Mesothelial cell of epicardium (in vitro differentiated cells): ENCODE data around the gene LMNTD1. TPM values are rescaled to one million over a fixed set of nuclear protein-coding genes. Genes with fewer than 3 reads are reported as not detected.
A peak's percentile ranks its signal among the peaks of the same experiment; 100 is the strongest.

Experiments used
- DNase-seq, 2 experiments: peaks; one replicate each; pipeline ENCODE4 v3.0.0; 2021; ENCODE audit warnings: low spot score in 2 of 2; ENCODE audit not compliant: unreplicated experiment in 2 of 2
- H3K27ac Mint-ChIP-seq: 2 replicates; pipeline ENCODE4 v1.8.0; 2021; ENCODE audit warnings: mixed read lengths
- H3K27me3 Mint-ChIP-seq: 2 replicates; pipeline ENCODE4 v1.8.0; 2021; ENCODE audit warnings: low read depth, mixed read lengths
- H3K36me3 Mint-ChIP-seq: 2 replicates; pipeline ENCODE4 v1.8.0; 2021; ENCODE audit warnings: mixed read lengths
- H3K4me1 Mint-ChIP-seq: 2 replicates; pipeline ENCODE4 v1.8.0; 2021; ENCODE audit warnings: mixed read lengths
- H3K4me3 Mint-ChIP-seq: 2 replicates; pipeline ENCODE4 v1.8.0; 2021; ENCODE audit warnings: mild to moderate bottlenecking, moderate library complexity, mixed read lengths
- H3K9me3 Mint-ChIP-seq: 2 replicates; pipeline ENCODE4 v1.8.0; 2021; ENCODE audit warnings: mixed read lengths
- CTCF ChIP-seq: fragments of 200-600 bp; sonication (generic); IDR thresholded peaks from one replicate; pipeline ENCODE4 v1.5.0; 2021; ENCODE audit warnings: antibody characterized with exemption; ENCODE audit not compliant: unreplicated experiment
- total RNA-seq: library from RNA; stranded (reverse); gene quantifications from 3 replicates; pipeline ENCODE4 v1.2.1, GENCODE V29; 2021

The LMNTD1 gene
- total RNA-seq, 1 donor from 2014 or later: not detected

GRCh38 chr12:25529738-25530137 is 23.3 kb downstream of the LMNTD1 start:
- no peak for TF ChIP-seq CTCF
- Mint-ChIP-seq H3K36me3 (no peaks in the 10 kb centered on the region), H3K27ac (no peak overlapping the region), H3K9me3 (peaks cover 20% of the 10 kb centered on the region), H3K4me3 (no peak overlapping the region), H3K27me3 (no peaks in the 10 kb centered on the region), H3K4me1 (peaks cover 6% of the 10 kb centered on the region)
- no peak for DNase-seq

- Mint-ChIP-seq H3K4me3 (no peak overlapping the region), H3K4me1 (peaks cover 24% of the 10 kb centered on the region), H3K27ac (no peak overlapping the region), H3K27me3 (no peaks in the 10 kb centered on the region), H3K9me3 (peaks cover 4% of the 10 kb centered on the region), H3K36me3 (no peaks in the 10 kb centered on the region)
- DNase-seq: no peak
- TF ChIP-seq CTCF: no peak
Observed at GRCh38 chr12:25526778-25527177, 26.3 kb downstream of the LMNTD1 start.

- Mint-ChIP-seq H3K4me1 (peaks cover 26% of the 10 kb centered on the region), H3K9me3 (no peaks in the 10 kb centered on the region), H3K36me3 (no peaks in the 10 kb centered on the region), H3K27ac (peak overlapping the region; percentile 55), H3K4me3 (no peak overlapping the region), H3K27me3 (no peaks in the 10 kb centered on the region)
- no peak for DNase-seq
- no peak for TF ChIP-seq CTCF
Observed at GRCh38 chr12:25524366-25524765, 28.7 kb downstream of the LMNTD1 start.

- no peaks in the 10 kb centered on the region for H3K36me3 Mint-ChIP-seq
- H3K4me3 Mint-ChIP-seq: no peak overlapping the region
- DNase-seq: no peak
- H3K27ac Mint-ChIP-seq: no peak overlapping the region
- TF ChIP-seq CTCF: no peak
- no peaks in the 10 kb centered on the region for H3K27me3 Mint-ChIP-seq
- H3K4me1 Mint-ChIP-seq: peaks cover 29% of the 10 kb centered on the region
- no peaks in the 10 kb centered on the region for H3K9me3 Mint-ChIP-seq
Observed at GRCh38 chr12:25521625-25522256, 31.3 kb downstream of the LMNTD1 start.

- TF ChIP-seq CTCF: no peak
- Mint-ChIP-seq H3K27ac (no peak overlapping the region), H3K36me3 (no peaks in the 10 kb centered on the region), H3K4me3 (no peak overlapping the region), H3K27me3 (no peaks in the 10 kb centered on the region), H3K9me3 (no peaks in the 10 kb centered on the region), H3K4me1 (peaks cover 17% of the 10 kb centered on the region)
- DNase-seq: no peak
Observed at GRCh38 chr12:25518512-25518911, 34.6 kb downstream of the LMNTD1 start.

- Mint-ChIP-seq H3K27ac (no peak overlapping the region), H3K4me1 (peaks cover 45% of the 10 kb centered on the region), H3K36me3 (no peaks in the 10 kb centered on the region), H3K27me3 (no peaks in the 10 kb centered on the region), H3K4me3 (no peak overlapping the region), H3K9me3 (peaks cover 3% of the 10 kb centered on the region)
- no peak for TF ChIP-seq CTCF
- no peak for DNase-seq
Observed at GRCh38 chr12:25504744-25505143, 48.3 kb downstream of the LMNTD1 start.
